ENCODE data around the gene BNIP5.

The BNIP5 gene

DNA sequence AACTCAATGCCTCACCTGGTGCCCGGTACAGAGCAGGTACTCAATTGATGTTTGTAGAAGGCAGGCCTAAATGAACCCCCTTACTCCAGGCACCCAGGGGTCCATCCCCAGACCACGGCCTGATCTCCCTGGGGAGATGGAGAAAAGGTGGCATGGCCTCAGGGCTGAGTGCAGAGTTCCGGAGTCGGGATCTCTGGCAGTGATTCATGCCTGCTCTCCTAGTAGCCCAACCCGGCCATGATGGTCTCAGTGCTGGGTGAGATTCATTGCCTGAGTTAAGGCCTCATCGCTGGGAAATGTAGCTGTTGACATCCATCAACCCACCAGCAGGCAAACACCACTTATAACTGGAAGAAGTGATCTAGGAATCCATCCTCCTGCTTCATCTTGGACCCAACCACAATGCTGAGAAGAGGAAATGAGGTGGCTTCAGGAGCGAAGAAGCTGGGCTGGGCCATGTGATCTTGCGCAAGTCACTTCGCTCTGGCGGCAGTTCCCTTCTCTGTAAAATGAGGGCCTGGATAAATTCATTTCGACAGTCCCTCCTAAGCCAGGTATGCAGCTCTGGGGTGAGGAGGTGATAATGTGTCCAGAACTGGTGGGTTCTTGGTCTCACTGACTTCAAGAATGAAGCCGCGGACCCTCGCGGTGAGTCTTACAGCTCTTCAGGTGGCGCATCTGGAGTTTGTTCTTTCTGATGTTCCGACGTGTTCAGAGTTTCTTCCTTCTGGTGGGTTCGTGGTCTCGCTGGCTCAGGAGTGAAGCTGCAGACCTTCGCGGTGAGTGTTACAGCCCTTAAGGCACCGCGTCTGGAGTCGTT lies 26.1 kb upstream of the BNIP5 start:
- Histone ChIP-seq H3K4me3 (ENCODE audit: low read depth in 1 of 2, low read length in 2 of 2) (no peak overlapping the region), H3K9me3 (ENCODE audit: insufficient read depth, low read length, severe bottlenecking) (no peaks in the 10 kb centered on the region), H3K27me3 (ENCODE audit: insufficient read depth, low read length, poor library complexity) (no peaks in the 10 kb centered on the region), H4K20me1 (ENCODE audit: insufficient read depth, low read length) (no peaks in the 10 kb centered on the region), H3K27ac (ENCODE audit: low read length) (no peak overlapping the region), H2AFZ (ENCODE audit: low read depth, low read length) (no peak overlapping the region), H3K36me3 (ENCODE audit: insufficient read depth, low read length) (no peaks in the 10 kb centered on the region), H3K9ac (ENCODE audit: low read depth, low read length) (no peak overlapping the region), H3K4me1 (ENCODE audit: insufficient read depth, low read length) (no peaks in the 10 kb centered on the region), H3K4me2 (ENCODE audit: insufficient read depth, low read length) (no peak overlapping the region), H3K79me2 (ENCODE audit: insufficient read depth, low read length) (no peaks in the 10 kb centered on the region)
- DNase-seq (peak; percentile 8), ATAC-seq (ENCODE audit: insufficient read depth, low read depth) (no peak)
- TF ChIP-seq, protein P1, sequence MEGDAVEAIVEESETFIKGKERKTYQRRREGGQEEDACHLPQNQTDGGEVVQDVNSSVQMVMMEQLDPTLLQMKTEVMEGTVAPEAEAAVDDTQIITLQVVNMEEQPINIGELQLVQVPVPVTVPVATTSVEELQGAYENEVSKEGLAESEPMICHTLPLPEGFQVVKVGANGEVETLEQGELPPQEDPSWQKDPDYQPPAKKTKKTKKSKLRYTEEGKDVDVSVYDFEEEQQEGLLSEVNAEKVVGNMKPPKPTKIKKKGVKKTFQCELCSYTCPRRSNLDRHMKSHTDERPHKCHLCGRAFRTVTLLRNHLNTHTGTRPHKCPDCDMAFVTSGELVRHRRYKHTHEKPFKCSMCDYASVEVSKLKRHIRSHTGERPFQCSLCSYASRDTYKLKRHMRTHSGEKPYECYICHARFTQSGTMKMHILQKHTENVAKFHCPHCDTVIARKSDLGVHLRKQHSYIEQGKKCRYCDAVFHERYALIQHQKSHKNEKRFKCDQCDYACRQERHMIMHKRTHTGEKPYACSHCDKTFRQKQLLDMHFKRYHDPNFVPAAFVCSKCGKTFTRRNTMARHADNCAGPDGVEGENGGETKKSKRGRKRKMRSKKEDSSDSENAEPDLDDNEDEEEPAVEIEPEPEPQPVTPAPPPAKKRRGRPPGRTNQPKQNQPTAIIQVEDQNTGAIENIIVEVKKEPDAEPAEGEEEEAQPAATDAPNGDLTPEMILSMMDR (IDR thresholded peaks at IDR 0.05; ENCODE audit: borderline replicate concordance, extremely low read depth, low read length, poor library complexity, severe bottlenecking): no peak
- no peak for TF ChIP-seq EZH2 (IDR thresholded peaks at IDR 0.05; ENCODE audit: borderline replicate concordance, low read depth, low read length, severe bottlenecking)

DNA sequence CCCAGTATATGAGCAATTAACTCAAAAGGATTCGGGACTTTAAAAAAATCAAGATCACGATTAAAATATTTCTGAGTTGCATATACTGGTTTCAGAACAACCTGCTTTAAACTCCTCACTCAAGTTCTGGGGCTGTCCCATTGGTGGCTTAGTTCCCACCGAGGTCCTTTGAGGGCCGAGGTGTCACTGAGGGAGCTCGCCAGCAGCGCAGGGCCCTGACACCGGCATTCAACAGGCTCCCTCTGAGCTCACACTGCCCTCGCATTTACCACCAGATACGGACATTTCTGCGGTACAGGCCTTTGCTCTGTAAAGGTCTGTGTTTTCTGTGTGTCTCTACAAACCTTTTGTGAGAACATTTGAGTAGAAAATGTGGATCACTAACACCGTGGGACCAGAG lies 24.4 kb upstream of the BNIP5 start:
- H3K9ac ChIP-seq (ENCODE audit: low read depth, low read length): no peak overlapping the region

DNA sequence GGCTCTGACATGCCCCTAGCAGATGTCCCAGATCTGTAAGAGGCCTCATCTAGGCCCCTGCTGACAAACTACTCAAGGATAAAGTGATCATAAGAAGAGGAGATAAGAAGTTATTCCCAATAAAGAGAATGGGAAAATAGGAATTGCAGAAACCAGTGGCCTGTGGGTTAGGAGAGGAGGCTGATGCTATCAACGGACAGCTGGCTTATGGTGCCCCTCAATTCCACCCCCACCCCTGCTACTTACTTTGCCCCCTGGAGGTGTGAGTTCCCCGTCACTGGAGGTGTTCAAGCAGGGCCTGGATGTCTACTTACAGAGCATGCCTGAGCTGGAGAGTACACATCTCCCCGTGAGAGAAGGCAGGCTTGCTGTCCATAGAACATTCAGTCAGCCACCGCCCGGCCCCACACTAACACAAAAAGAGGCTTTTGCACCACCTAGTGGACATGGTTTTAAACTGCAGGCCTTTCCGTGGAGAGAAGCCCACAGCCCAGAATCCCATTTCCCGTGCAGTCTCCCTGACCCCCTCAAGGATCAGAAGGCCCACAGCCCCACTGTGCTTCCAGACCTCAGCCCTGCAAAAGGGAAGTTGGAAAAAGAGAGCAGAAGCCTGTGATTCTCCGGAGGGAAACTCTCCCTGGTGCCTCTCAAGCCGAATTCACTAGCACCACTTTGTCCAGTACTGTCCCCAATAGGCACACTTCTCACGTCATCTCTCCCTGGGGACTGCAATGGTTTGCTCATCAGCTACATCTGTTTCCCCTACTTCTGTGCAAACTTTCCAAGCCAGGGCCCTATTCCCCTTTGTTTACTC lies 23.8 kb upstream of the BNIP5 start:
- Histone ChIP-seq H3K9ac (ENCODE audit: low read depth, low read length) (no peak overlapping the region), H3K27ac (ENCODE audit: low read length) (no peak overlapping the region), H3K36me3 (ENCODE audit: insufficient read depth, low read length) (no peaks in the 10 kb centered on the region), H3K9me3 (ENCODE audit: insufficient read depth, low read length, severe bottlenecking) (no peaks in the 10 kb centered on the region), H2AFZ (ENCODE audit: low read depth, low read length) (no peak overlapping the region; the same call in 1 of the 2 replicates), H4K20me1 (ENCODE audit: insufficient read depth, low read length) (no peaks in the 10 kb centered on the region), H3K4me3 (ENCODE audit: low read depth in 1 of 2, low read length in 2 of 2) (no peak overlapping the region), H3K4me2 (ENCODE audit: insufficient read depth, low read length) (no peak overlapping the region), H3K27me3 (ENCODE audit: insufficient read depth, low read length, poor library complexity) (no peaks in the 10 kb centered on the region), H3K4me1 (ENCODE audit: insufficient read depth, low read length) (no peaks in the 10 kb centered on the region), H3K79me2 (ENCODE audit: insufficient read depth, low read length) (no peaks in the 10 kb centered on the region)
- TF ChIP-seq, protein P1 (IDR thresholded peaks at IDR 0.05; ENCODE audit: borderline replicate concordance, extremely low read depth, low read length, poor library complexity, severe bottlenecking): peak; percentile 90
- no peak for TF ChIP-seq EZH2 (IDR thresholded peaks at IDR 0.05; ENCODE audit: borderline replicate concordance, low read depth, low read length, severe bottlenecking)
- peak; percentile 95 for ATAC-seq (ENCODE audit: insufficient read depth, low read depth)
- peak; percentile 75 for DNase-seq

More for the DNA sequence above, 24.4 kb upstream of the BNIP5 start:
- TF ChIP-seq, protein P1 (IDR thresholded peaks at IDR 0.05; ENCODE audit: borderline replicate concordance, extremely low read depth, low read length, poor library complexity, severe bottlenecking): no peak
- H3K27ac ChIP-seq (ENCODE audit: low read length): no peak overlapping the region
- H4K20me1 ChIP-seq (ENCODE audit: insufficient read depth, low read length): no peaks in the 10 kb centered on the region
- H2AFZ ChIP-seq (ENCODE audit: low read depth, low read length): no peak overlapping the region
- ATAC-seq (ENCODE audit: insufficient read depth, low read depth): no peak
- H3K36me3 ChIP-seq (ENCODE audit: insufficient read depth, low read length): no peaks in the 10 kb centered on the region
- DNase-seq: no peak
- no peaks in the 10 kb centered on the region for H3K27me3 ChIP-seq (ENCODE audit: insufficient read depth, low read length, poor library complexity)
- H3K4me3 ChIP-seq (ENCODE audit: low read depth in 1 of 2, low read length in 2 of 2): no peak overlapping the region
- no peak overlapping the region for H3K4me2 ChIP-seq (ENCODE audit: insufficient read depth, low read length)
- H3K4me1 ChIP-seq (ENCODE audit: insufficient read depth, low read length): no peaks in the 10 kb centered on the region
- H3K9me3 ChIP-seq (ENCODE audit: insufficient read depth, low read length, severe bottlenecking): no peaks in the 10 kb centered on the region
- H3K79me2 ChIP-seq (ENCODE audit: insufficient read depth, low read length): no peaks in the 10 kb centered on the region
